Osteoblast (primary cell): Measurements from ENCODE around the gene DHRS7C. TPM values are rescaled to one million over a fixed set of nuclear protein-coding genes. Genes with fewer than 3 reads are reported as not detected.
A peak's percentile ranks its signal among the peaks of the same experiment; 100 is the strongest.

Experiments used
- DNase-seq: peaks from one replicate; pipeline ENCODE4 v3.0.0; 2011; ENCODE audit warnings: low spot score, mixed read lengths; ENCODE audit not compliant: insufficient read length; ENCODE audit errors: missing footprints
- H2AFZ ChIP-seq: 2 replicates; pipeline ENCODE4 v1.6.0; 2011; ENCODE audit warnings: mild to moderate bottlenecking, low read length
- H3K27ac ChIP-seq: 2 replicates; pipeline ENCODE4 v1.5.1; 2011; ENCODE audit warnings: mild to moderate bottlenecking, low read depth, low read length, moderate library complexity
- H3K27me3 ChIP-seq: 2 replicates; pipeline ENCODE4 v1.6.0; 2012; ENCODE audit warnings: mild to moderate bottlenecking, control low read depth, inconsistent platforms, low read length, moderate library complexity; ENCODE audit not compliant: insufficient read depth
- H3K36me3 ChIP-seq: 2 replicates; pipeline ENCODE4 v1.5.1; 2011; ENCODE audit warnings: mild to moderate bottlenecking, low read length, control low read depth, moderate library complexity; ENCODE audit not compliant: insufficient read depth
- H3K4me1 ChIP-seq: 2 replicates; pipeline ENCODE4 v1.5.1; 2011; ENCODE audit warnings: mild to moderate bottlenecking, low read length, control low read depth, moderate library complexity; ENCODE audit not compliant: insufficient read depth
- H3K4me2 ChIP-seq: 2 replicates; pipeline ENCODE4 v1.6.0; 2011; ENCODE audit warnings: mild to moderate bottlenecking, low read length; ENCODE audit not compliant: insufficient read depth
- H3K4me3 ChIP-seq: fragments of 200-600 bp; sonication (generic); 3 replicates; pipeline ENCODE4 v1.5.1; 2012; ENCODE audit warnings: mild to moderate bottlenecking, low read length, inconsistent platforms; ENCODE audit not compliant: insufficient read depth
- H3K79me2 ChIP-seq: 2 replicates; pipeline ENCODE4 v1.6.0; 2012; ENCODE audit warnings: mild to moderate bottlenecking, low read length, control low read depth, inconsistent platforms; ENCODE audit not compliant: insufficient read depth
- H3K9me3 ChIP-seq: 2 replicates; pipeline ENCODE4 v1.5.1; 2011; ENCODE audit warnings: low read depth, low read length, control low read depth
- H4K20me1 ChIP-seq: 2 replicates; pipeline ENCODE4 v1.6.0; 2012; ENCODE audit warnings: mild to moderate bottlenecking, low read length, control low read depth; ENCODE audit not compliant: insufficient read depth
- total RNA-seq: library from RNA; depleted of rRNA; stranded (reverse); fragments of >200 nt; gene quantifications from 2 replicates; pipeline ENCODE4 v1.2.3, GENCODE V29; 2012
- TF ChIP-seq, protein P1 (sequence below): IDR thresholded peaks from 2 replicates; pipeline ENCODE4 v1.5.1; 2011; ENCODE audit warnings: mild to moderate bottlenecking, low read depth, low read length, moderate library complexity; ENCODE audit errors: extremely low read depth

The DHRS7C gene, protein sequence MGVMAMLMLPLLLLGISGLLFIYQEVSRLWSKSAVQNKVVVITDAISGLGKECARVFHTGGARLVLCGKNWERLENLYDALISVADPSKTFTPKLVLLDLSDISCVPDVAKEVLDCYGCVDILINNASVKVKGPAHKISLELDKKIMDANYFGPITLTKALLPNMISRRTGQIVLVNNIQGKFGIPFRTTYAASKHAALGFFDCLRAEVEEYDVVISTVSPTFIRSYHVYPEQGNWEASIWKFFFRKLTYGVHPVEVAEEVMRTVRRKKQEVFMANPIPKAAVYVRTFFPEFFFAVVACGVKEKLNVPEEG
- total RNA-seq = not detected in 2 replicates

DNA sequence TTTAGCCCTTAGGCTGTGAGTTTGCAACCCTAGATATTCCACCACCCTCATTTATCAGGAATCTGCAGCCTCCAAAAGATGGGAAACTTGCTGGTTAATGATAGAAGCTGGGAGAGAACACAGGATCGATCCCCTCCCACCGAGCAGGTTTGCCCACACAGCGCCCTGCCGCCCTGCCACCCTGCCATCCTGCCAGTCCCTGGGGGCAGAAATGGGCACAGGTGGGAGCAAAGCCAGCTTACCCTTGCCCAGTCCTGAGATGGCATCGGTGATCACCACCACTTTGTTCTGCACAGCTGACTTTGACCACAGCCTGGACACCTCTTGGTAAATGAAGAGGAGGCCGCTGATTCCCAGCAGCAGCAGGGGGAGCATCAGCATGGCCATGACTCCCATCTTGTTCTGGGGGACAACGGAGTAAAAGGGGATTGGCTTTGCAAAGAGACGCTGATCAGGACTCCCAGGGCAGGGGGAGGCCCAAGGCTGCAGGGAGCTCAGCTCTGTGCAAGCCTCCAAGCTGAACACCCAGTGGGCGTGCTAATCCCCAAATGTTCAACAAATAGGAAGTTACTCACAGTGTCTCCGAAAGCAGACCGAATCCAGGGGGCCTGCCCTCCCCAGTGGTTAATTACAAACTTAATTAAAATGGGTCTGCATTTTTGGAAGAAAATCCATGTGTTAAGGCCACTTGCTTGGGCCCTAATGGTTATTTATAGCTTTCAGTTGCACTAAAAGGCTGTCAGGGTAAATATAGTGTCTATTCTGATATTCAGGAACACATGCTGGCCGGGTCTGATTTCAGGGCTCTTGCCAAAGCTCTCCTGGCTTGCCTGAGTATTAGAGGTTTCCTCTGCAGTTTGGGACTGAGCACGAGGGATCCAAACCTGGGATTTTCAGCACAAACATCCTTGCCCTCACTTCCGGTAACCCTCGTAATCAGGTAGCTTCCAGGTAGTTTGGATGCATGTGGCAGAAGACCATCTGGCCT, at the start of gene DHRS7C:
TSS of gene DHRS7C (minus strand) at position 704 of the 988 bp plus-strand sequence. CDS start at position 396, 308 bp downstream.
- H3K27ac ChIP-seq = no peak within 1 kb of the TSS
- H3K4me1 ChIP-seq = no peaks in the 10 kb centered on the region
- no peak within 1 kb of the TSS for H2AFZ ChIP-seq
- no peak within 1 kb of the TSS for H3K4me3 ChIP-seq
- H4K20me1 ChIP-seq = no peaks in the 10 kb centered on the region
- H3K9me3 ChIP-seq = no peaks in the 10 kb centered on the region
- no peak for DNase-seq
- TF ChIP-seq, protein P1, sequence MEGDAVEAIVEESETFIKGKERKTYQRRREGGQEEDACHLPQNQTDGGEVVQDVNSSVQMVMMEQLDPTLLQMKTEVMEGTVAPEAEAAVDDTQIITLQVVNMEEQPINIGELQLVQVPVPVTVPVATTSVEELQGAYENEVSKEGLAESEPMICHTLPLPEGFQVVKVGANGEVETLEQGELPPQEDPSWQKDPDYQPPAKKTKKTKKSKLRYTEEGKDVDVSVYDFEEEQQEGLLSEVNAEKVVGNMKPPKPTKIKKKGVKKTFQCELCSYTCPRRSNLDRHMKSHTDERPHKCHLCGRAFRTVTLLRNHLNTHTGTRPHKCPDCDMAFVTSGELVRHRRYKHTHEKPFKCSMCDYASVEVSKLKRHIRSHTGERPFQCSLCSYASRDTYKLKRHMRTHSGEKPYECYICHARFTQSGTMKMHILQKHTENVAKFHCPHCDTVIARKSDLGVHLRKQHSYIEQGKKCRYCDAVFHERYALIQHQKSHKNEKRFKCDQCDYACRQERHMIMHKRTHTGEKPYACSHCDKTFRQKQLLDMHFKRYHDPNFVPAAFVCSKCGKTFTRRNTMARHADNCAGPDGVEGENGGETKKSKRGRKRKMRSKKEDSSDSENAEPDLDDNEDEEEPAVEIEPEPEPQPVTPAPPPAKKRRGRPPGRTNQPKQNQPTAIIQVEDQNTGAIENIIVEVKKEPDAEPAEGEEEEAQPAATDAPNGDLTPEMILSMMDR = no peak
- H3K4me2 ChIP-seq = no peak within 1 kb of the TSS
- H3K79me2 ChIP-seq = no peaks in the 10 kb centered on the region
- no peaks in the 10 kb centered on the region for H3K27me3 ChIP-seq
- no peaks in the 10 kb centered on the region for H3K36me3 ChIP-seq

DNA sequence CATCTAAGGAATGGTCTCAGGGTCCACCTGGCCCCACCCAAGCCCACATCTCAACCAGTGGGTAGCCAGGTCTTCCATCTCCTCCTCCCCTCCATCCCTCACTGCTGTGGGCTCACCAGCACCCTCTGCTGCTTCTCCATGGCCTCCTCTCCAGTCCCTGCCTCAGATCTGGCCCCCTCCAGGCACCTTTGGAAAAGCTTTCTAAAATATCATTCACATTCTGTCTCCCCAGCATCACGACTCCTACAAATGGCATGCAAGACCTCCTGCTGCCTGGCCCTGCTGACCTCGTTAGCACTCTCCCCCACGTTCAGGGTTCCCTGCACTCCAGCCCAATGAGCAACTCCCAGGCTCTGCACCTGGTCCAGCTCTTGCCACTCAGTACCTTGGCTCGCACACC, 48.0 kb upstream of the DHRS7C start:
- no peak for DNase-seq
- Histone ChIP-seq H4K20me1 (no peaks in the 10 kb centered on the region), H3K9me3 (no peaks in the 10 kb centered on the region), H3K27ac (no peak overlapping the region), H2AFZ (no peak overlapping the region), H3K4me2 (no peak overlapping the region), H3K79me2 (no peaks in the 10 kb centered on the region), H3K36me3 (no peaks in the 10 kb centered on the region), H3K4me1 (peaks cover 26% of the 10 kb centered on the region), H3K27me3 (no peaks in the 10 kb centered on the region), H3K4me3 (no peak overlapping the region)
- TF ChIP-seq, protein P1 = peak; percentile 17

DNA sequence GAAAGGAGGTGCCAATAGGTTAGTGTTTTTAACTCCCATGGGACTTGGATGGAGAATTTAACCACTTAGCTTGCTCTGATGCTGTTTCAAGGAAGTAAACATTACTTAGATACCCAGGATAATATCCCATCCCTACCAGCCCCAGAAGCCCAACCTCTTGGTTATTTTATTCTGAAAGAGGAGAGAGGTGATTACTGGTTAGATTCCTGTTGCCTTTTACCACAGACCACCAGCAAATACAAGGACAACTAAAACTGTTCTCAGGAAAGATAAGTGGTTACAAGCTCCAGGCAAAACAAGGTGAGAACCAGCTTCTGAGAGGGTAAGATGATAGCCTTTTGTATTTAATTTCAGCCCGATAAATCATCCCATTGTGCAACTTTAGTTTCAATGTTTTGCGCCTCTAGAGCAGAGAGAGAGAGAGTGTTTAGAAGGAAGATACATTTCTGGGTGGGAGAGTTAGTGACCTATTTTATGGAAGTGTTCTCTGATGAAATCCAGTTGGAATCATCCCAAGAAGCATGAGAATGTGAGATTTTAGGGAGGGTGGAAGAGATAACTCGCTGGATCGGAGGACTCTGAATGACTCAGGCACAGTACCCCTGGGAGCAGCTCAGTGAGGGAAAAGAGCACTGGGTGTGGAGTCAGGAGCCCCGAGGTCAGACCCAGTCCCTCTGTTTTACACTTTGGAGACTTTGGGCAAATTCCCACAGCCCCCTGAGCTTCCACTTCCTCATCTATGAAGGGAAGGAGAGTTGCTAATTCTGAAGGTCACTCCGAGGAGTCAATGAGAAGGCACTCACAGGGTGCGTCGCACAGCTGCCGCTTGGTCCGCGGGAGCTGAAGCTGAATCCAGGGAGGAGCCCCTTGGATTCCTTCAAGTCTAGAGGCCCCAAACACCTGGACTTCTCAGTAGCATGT, 46.4 kb upstream of the DHRS7C start:
- DNase-seq = no peak
- peak overlapping the region; percentile 44 for H3K27ac ChIP-seq

More for the DNA sequence above, 46.4 kb upstream of the DHRS7C start:
- TF ChIP-seq, protein P1 = no peak
- Histone ChIP-seq H3K36me3 (no peaks in the 10 kb centered on the region), H4K20me1 (no peaks in the 10 kb centered on the region), H3K4me2 (peak overlapping the region; percentile 20), H3K27me3 (no peaks in the 10 kb centered on the region), H3K9me3 (no peaks in the 10 kb centered on the region), H2AFZ (no peak overlapping the region), H3K79me2 (no peaks in the 10 kb centered on the region), H3K4me3 (peak overlapping the region; percentile 17), H3K4me1 (peaks cover 26% of the 10 kb centered on the region)
